Keratinocyte (primary cell): Measurements from ENCODE around the gene ENO3.

ENCODE experiments used
- CTCF ChIP-seq, 3 experiments: IDR thresholded peaks in 1 of 3; conservative IDR thresholded peaks in 1 of 3; optimal IDR thresholded peaks in 1 of 3; 2 replicates in 2 of 3; 3 replicates in 1 of 3; pipeline versions ENCODE3 to v1.5.1; 2011; ENCODE audit warnings: low read length in 3 of 3, mild to moderate bottlenecking in 3 of 3, moderate library complexity in 2 of 3, control low read depth in 1 of 3, inconsistent platforms in 1 of 3; ENCODE audit not compliant: insufficient read depth in 2 of 3; ENCODE audit errors: extremely low read depth in 1 of 3
- EZH2 ChIP-seq: IDR thresholded peaks from one replicate; pipeline ENCODE4 v1.6.1; 2012; ENCODE audit warnings: inconsistent platforms, mild to moderate bottlenecking, low read length, moderate library complexity

- TF ChIP-seq CTCF (optimal IDR thresholded peaks at IDR 0.05 in 1 of 3, IDR thresholded peaks at IDR 0.05 in 1 of 3, conservative IDR thresholded peaks at IDR 0.05 in 1 of 3; ENCODE audit: extremely low read depth in 1 of 3, insufficient read depth in 2 of 3, low read length in 3 of 3) (no peak), EZH2 (no peak)
Measured at GRCh38 chr17:4928881-4929280, 22.0 kb upstream of the ENO3 start.
